GM12873 (cell line): Measurements from ENCODE around the gene AOPEP.

Source experiments
- TF ChIP-seq, protein P1 (sequence below): IDR thresholded peaks from 2 replicates; pipeline ENCODE4 v1.5.1; 2012; ENCODE audit warnings: low read depth, mild to moderate bottlenecking, moderate library complexity, low read length, control low read depth; ENCODE audit not compliant: insufficient read depth; ENCODE audit errors: missing control alignments

Gene AOPEP

DNA sequence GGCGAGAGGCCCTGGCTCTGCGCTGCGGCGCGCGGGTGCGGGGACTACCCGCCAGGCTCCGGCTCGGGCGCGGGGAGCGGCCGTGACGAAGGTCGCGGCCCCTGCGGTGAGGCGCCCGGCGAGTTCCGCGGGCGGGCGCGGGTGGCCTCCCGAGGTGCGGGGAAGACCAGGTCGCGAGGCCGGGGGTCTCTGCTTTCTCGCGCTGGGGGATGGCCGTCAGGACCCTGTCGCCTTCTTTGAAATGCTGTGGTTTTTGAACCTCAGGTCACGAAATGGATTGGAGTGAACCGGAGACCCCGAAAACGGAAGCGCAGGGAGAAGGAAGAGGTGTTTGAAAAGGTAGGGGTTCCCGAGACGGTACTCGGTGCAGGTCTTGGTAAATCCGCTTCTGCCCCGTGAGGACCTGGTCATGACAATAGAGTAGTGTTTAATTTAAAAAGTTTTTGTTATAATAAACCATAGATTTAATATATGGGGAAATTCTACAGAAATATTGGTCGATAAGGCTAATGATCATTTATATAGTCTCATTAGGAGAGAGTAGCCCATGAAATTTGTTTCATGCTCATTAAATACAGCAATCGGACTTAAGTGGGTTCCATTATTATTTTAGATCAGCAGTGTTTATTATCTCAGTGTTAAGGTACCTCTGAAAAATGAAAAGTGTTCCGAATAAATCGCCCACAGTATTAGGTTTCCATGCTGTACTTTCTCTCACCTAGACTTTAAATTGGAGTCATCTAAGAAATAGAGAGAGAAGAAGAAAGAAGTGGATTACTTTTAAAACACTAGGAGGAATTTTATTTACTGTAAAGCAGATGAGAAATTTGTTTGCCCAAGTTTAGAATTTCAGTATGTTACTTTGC is 279.0 kb downstream of the AOPEP start:
- TF ChIP-seq, protein P1, sequence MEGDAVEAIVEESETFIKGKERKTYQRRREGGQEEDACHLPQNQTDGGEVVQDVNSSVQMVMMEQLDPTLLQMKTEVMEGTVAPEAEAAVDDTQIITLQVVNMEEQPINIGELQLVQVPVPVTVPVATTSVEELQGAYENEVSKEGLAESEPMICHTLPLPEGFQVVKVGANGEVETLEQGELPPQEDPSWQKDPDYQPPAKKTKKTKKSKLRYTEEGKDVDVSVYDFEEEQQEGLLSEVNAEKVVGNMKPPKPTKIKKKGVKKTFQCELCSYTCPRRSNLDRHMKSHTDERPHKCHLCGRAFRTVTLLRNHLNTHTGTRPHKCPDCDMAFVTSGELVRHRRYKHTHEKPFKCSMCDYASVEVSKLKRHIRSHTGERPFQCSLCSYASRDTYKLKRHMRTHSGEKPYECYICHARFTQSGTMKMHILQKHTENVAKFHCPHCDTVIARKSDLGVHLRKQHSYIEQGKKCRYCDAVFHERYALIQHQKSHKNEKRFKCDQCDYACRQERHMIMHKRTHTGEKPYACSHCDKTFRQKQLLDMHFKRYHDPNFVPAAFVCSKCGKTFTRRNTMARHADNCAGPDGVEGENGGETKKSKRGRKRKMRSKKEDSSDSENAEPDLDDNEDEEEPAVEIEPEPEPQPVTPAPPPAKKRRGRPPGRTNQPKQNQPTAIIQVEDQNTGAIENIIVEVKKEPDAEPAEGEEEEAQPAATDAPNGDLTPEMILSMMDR: no peak

DNA sequence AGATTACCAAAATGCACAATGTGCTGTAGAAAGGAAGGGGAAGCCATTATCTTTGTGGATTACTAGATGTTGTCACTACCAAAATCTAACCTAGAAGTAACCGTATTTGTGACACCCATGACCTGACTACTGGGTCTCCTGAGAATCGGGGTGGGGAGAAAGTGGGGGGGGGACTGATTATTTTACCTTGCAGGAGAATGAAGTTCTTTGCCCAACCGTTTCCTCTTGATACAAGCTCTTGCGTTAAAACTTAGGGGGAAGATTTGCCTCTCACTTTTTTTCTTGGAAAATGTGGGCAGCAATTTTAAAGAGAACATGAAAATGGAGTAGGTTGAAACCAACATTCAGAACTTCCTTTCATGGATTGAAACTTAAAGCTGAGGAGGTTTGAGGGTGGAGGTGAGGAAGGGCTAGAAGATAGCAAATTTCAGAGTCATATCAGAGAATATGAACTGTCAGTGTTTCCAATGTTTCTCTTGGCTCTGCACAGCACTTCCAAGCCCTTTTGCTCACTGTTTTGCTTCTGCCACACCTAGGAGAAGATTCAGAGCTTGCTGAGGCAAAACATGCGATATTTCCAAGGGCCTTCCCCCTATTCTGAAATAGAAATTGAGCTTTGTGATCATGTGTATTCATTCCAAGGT is 280.8 kb downstream of the AOPEP start:
- TF ChIP-seq, protein P1: no peak

DNA sequence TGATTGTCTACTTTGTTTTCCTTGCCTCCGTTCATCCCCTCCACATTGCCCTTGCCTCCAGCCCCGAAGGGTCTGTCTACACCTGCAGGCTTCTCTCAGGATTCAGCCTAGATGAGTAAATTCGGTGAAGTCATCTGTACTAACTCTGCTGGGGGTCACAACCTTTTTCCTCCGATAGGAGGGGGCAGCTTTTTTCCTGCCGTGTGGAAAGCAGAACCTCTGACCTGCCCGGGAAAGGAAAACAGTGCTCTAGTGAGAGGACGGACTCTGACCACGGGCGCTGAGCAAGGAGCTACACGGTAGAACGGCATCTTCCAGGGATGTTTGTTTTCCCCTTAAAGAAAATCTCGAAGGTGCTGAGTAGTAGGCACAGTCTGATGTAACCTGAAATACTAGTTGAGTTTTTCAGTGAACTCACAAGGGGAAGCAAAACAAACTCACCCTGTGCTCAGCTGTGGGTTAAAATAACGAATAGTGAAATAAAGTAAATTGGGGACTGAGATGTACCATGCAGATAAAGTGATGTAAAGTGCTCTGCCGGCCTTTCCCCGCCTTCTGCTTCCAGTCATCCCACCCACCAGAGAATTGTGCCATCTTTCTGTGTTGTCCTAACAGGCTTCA is 281.8 kb downstream of the AOPEP start:
- TF ChIP-seq, protein P1: no peak

DNA sequence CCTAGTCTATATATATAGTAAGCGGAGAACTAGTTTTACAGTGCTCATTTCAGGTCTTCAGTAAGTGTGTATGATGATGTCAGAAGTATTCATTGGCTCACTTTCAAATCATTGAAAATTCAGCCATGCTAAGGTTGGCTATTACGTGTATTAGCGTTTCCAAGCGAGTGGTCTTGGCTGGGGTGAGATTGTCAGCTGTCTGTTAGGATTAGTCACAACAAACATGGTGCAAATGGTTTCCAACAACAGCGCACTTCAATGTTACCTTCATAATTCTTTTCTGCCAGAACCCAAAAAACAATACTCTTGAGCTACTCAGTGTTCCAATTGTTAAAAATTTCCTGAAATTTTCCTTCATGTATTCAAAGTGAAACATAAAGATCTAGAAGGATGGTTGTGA is 283.0 kb downstream of the AOPEP start:
- TF ChIP-seq, protein P1: no peak

DNA sequence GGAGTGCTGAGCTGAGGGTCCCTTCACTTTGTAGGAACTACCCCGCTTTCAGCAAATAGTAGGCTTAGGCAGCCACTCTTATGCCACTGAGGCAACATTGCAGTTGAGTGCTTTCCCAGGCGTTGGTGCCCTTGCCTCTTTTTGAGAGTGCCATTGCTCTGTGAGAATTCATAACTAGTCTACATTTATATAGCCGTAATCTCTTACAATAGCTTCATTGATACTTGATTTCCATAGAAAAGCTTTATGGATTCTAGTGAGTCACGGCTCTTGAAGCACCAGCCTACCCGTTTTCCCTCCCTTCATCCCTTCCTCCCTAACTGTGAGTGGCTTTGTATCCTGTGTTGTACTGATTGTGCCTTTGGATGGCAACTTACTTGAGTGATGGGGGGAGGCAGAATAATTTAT is 283.9 kb downstream of the AOPEP start:
- TF ChIP-seq, protein P1: no peak

DNA sequence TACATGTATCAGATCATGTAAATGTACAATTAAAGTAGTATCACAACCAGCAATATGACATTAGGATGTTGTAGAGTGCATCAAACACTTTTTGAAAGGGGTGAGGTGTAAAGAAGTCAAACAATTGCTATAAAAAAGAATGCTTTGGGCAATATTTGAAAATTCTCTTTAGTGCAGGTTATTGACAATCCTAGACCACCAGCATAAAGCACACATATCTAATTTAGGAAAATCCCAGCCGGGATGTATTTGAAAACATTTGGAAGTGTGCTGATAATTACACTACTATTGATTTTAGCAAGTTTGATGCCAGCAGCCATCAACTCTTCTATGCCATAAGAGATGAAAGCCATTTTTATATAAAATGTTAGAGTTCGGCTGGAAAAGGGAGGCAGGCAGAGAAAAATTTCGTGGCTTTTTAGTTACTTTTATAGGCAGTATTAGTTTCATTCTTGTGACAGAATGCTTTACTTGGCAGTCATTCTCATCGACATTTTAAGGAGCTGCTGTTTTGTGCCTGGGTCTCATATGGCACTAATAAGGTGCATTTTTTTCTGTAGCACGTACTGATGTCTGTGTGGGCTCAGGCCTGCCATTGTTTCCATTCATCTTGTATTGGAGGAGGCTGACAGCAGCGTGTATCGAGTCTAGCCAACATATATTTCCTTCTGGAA is 285.7 kb downstream of the AOPEP start:
- TF ChIP-seq, protein P1: no peak

DNA sequence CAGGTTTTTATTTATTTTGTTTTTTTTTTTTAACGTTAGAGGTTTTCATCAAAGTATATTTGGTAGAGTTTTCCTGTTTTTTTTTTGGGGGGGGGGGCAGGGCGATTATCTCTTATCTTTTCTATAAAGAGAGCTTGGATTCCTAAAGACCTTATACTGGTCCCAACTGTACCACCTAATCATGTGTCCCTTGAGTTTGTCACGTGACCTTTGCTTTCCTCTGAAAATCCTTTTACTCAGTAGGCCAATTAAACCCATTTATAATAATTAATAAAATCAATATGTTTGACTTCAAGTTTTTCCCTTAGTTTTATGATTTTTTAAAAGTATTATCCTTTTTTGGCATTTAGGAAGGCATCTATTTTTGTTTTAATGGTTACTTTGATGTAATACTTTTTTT is 286.4 kb downstream of the AOPEP start:
- TF ChIP-seq, protein P1: no peak
